Measurements from ENCODE around the gene NPC2.

Gene NPC2

DNA sequence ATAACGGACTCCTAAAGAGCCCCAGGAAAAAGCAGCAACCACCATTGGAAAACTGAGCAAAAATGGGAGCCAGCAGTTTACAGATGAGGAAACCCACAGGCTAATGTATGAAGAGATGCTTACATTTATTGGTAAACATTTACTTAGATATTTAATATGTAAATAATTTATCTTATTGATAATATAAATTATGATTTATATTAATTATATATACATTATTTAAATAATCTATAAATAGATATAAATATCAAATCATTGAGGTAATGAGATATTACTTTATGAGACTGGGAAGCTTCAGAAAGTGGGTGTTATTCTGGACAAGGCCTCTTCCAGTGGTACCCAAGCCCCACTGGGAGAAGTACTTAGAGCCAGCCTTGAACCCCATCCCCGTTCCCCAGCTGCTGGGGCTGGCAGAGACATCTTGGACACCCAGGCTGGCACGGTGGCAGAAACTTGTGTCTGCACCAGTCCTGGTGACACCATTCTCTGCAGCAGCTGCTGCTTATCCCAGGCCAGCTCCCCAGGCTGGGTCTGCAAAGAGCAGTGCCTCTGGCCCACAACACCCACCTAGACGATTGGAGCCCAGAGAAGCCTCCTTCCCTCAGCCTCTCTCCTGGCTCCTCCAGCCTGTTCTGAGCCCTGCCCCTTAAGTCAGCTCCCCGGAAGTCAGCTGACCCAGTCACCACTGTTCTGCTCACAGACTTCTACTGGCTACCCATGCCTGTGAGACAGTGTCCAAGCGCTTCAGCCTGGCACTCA lies 26.4 kb upstream of the NPC2 start:
- no peak for DNase-seq (ENCODE audit: low read depth)

DNA sequence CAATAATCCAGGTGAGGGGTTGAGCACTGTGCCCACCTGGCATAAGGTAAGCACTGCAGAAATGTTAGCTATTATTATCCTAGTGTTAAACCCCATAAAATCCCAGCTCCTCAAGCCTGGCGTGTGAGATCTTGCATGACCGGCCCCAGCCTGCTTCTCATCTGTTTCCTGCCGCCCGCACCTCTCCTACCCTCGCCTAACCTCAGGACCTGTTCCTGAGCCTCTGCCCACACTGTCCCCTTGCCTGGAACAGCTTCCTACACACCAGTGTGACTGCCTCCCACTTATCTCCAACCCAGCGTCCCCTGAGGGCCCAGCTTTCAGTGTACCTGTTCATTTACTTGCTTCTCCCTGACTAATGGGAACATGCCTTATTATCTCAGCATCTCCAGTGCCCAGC lies 25.1 kb upstream of the NPC2 start:
- DNase-seq (ENCODE audit: low read depth) = no peak

DNA sequence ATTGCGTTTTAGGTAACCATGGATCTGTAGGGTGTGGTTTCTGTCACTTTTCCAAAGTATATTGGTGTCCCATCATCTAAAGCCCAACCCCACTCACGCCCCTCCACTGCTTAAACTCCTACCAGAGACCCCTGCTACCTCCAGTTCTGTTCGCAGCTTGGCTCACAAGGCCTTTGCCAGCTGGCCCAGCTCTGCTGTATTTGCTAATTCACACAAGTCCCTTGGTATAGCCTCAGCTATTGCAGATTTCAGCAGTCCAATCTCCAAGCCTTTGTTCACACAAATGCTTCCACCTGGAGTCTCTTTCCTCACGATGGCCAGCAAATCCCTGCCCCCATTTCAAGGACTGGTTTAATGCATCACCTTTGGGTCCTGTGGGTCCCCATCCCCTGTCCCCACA lies 24.6 kb upstream of the NPC2 start:
- no peak for DNase-seq (ENCODE audit: low read depth)

DNA sequence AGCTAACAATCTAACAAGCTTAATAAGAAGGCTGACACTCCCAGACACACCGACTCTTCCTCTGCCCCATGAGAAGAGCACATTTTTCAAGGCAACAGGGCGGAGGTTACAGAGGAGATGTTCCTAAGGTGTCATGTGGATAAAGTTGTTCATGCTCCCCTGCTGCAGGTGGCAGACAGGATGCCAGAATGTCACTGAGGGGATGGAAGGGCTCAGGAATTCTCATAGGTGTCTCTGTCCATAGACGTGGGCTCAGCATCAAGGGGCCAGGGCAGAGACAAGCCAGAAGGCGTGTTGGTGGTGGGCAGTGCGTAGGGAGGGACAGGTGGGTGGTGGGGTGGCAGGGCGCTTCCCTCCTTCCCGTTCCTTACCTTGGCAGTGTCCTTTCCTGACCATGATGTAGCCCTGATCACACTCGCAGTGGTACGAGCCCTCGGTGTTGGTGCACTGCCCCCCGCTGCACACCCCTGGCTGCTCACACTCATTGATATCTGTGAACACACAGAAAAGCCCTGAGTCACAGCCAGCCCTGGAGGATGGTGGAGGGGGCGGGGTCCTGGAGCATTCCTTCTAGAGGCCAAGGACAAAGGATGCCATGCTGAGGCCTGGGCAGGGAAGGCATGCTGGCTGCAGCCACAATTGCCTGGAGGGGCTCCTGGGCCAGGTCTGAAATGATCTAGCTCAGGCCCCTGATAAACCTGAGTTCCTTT lies 23.5 kb upstream of the NPC2 start:
- no peak for DNase-seq (ENCODE audit: low read depth)

DNA sequence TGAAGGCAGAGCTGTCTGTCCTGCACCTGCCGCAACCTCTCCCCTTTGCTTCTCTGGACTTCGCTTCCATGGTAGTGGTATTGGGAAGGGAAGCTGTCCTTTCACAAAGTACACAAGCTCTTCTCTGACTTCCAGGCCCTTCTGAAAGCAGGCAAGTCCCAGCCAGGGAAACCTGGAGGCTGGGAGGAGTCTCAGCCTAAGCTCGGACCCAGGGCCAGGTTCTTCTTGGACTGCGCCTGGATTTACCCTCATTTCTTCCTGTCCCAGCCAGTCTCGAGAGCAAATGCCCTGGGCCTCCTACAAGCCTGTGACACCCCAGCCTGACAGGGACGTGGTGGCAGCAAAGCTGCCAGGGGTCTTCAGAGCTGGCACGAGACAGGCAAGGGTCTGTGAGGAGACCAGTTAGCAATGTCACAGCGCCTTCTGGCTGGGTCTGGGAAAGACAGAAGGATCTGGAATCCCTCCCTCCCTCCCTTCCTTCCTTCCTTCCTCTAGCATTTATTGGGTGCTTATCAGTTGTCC lies 22.8 kb upstream of the NPC2 start:
- no peak for DNase-seq (ENCODE audit: low read depth)

DNA sequence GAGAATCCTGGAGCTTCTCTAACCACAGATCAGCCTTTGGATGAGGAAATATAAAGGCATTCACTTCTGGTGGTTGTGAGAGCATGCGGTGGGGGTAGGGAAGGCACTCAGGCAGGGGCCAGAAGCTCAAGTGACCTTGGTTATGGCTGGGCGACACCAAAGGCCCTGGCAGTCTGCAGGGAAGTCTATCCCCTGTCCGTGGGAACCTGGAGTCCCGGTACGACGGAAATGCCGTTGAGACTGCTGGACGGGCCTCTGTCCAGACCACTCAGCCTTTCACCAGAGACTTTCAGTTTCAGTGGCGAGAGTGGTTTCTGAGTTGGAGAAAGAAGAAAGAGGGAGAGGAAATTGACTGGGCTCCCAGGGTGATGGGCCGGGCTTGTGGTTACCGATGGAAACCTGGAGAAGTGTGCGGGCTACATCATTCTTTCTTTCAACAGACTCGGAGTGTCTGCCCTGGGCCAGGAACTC lies 21.4 kb upstream of the NPC2 start:
- DNase-seq (ENCODE audit: low read depth) = no peak

DNA sequence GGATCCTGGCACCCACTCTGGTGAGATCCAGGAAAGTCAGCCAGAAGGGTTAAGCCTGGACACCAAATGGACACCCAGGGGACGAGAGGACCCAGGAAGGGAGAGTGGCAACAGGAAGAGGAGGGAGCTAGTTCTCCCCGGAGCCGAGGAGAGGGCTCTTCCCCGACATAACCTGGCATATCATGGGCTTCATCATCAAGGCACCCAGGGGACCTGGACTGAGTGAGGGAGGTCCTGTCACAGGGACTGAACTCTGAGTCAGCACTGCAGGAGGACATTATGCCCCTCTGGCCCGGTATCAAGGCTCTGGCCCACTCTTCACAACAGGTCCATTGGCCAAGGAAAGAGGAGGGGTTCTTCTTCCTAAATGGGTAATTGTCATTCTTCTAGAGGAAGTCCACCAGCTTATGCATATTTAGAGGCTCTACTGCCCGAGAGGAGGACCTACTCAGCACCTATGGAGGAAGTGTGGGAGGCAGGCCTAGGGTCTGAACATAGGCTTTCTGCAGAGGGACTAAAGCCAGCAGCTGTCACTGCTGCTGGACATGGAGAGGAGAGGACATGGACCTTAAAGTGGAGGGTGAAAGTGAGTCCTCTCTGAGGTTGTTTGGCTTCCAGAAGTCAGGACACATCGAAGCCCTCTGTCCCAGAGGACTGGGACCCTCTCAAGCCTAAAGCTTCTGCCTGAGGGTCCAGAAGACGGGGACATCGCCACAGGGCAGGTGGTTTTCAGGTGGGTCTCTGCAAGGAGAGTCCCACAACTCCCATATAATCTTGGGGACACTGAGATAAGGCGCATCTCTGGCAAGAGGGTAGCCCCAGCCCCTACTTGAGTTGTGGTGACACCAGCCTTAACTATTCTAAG lies 19.1 kb upstream of the NPC2 start:
- DNase-seq (ENCODE audit: low read depth) = no peak

DNA sequence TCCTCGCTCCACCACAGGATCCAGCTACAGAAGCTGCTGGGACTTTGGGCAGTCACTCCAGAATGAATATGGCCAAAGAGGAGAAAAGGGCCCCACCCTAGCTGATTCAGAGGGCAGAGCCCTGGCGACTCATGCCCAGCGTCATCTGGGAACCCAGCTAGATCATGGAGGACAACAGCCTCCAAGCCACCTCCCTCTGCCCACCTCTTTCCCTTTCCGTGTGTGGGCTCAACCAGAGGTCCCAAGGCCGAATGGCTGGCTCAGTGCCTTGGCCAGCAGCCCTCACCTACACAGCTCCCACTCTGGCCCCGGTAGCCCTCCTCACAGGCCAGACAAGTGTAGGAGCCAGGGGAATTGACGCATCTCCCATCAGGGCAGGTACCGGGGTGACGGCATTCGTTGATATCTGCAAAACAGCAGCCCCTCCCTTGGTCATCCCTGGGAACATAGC lies 17.9 kb upstream of the NPC2 start:
- no peak for DNase-seq (ENCODE audit: low read depth)

DNA sequence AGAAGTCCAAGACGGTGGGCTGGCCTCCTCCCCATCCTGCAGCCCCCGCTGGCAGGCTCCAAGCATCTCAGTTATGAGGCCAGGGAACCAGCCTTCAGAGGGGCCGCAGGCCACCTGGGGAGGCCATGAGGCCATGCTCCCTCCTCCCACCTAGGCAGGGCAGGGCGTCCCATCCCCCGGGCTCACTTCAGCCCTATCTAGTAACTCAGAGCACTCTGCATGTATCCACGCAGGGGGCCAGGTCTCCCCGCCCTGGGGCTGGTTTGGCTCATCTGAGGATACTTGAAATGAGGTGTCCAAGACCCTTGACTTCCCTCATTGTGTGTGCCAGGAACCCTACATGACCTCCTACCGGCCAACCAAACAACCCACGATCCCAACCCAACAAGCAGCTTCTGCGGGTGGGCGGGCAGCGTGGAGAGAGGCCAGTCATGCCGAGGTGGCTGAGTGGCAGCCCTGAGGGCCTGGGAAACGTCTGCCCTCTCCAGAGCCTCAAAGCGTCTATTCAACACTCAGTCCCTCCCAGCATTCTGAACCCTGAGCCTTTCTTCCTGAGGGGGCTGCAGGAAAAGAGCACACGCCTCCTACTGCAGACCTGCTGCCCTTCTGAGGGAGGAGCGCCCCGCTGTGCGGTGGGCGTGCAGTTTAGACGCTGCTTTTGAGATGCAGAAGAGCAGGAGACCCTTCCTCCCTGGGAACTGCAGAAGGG lies 17.3 kb upstream of the NPC2 start:
- DNase-seq (ENCODE audit: low read depth) = no peak

DNA sequence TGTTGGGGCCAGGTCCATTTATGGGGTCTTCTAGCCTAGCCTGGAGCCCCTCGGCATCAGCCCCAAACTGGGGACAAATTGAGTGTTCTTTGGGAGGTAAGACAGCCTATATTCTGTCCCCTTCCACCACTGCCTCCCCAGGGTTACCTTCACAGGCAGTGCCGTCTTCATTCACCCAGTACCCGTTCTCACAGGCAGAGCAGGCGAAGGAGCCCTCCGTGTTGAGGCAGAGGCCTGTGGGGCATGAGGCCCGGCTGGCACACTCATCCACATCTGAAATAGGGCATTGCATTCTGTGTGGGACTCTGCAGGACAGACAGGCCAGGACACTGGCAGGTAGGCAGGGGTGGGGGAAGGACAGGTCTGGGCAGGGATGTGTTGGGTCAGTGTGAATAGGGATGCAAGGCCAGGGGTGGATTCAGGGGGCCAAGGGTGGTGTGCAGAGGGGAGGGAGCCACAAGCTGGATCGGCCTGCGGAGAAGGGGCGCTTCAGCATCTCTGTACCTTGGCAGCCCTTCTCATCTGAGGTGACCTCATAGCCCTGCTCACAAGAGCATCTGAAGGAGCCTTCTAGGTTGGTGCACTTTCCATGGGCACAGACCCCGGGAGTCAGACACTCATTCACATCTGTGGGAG lies 16.6 kb upstream of the NPC2 start:
- no peak for DNase-seq (ENCODE audit: low read depth)

DNA sequence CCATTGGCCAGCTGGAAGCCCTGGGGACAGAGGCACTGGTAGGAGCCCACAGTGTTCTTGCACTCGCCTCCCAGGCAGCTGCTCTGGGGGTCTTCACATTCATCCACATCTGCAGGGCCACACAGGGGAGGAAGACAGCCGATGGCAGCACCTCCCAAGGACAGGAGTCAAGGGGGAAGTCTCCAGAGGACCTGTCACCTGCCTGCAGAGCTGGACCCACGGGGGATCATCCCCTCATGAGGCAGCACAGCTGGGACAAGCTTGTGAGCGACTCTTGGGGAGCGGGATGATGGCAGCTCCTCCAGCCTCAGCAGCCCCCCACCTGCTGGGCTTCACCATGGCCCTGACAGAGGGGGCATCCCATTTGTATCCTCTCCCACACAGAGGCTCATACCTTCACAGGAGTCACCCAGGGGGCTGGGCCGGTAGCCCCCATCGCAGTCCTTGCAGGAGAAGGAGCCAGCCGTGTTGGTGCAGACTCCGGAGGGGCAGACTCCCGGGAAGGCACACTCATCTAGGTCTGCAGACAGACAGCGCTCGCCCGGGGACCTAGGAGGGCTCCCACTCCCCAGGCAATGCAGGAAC lies 15.8 kb upstream of the NPC2 start:
- no peak for DNase-seq (ENCODE audit: low read depth)

DNA sequence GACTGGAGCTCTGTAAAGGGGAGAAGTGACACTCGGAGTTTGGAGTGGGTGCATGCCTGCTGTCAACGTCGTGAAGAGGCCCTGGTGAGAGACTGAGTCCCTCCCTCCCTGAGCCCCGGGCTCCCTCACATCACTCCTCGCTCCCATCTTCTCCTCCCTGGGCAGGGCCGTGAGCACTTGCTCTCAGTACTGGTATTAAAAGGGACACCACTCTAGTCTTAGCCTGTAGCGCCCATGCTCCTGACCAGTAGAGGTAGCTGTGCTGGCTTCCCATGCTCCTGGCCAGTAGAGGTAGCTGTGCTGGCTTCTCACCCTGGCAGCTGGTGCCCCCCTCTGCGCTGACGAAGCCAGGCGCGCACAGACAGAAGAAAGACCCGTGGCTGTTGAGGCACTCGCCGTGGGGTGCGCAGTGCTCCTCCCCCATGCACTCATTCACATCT lies 15.2 kb upstream of the NPC2 start:
- DNase-seq (ENCODE audit: low read depth) = no peak

DNA sequence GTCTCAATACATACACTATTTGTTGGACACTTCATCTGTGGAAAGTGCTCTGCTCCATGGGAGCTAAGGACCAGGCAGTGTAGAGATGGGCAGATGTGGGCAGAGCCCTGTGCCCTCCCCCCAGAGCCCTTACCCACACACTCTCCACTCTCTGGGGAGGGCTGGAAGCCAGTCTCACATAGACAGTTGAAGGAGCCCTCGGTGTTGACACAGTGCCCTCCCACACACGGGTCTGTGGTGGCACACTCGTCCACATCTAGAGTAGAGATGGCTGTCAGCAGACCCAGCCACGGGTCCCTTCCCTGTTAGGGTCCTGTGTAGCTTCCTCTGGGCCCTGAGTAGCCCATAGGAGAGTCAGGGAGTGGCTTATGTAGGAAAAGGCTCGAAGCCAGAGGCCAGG lies 14.7 kb upstream of the NPC2 start:
- DNase-seq (ENCODE audit: low read depth) = no peak

DNA sequence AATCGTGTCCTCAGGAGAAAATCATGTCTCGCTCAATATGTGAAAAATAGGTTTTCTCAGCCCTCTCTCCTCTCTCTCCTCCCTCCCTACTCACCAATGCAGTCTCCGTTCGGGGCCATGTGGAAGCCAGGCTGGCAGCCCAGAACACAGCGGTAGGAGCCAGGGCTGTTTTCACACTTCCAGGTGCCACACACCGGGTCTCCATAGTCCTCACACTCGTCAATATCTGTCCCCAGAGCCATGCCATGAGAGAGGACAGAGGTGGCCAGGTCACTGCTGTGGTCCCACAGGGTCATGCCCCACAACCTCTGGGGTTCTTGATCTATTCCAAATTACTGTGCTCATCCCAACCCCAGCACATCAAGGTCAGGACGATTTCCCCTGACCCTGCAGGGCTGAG lies 14.0 kb upstream of the NPC2 start:
- no peak for DNase-seq (ENCODE audit: low read depth)

DNA sequence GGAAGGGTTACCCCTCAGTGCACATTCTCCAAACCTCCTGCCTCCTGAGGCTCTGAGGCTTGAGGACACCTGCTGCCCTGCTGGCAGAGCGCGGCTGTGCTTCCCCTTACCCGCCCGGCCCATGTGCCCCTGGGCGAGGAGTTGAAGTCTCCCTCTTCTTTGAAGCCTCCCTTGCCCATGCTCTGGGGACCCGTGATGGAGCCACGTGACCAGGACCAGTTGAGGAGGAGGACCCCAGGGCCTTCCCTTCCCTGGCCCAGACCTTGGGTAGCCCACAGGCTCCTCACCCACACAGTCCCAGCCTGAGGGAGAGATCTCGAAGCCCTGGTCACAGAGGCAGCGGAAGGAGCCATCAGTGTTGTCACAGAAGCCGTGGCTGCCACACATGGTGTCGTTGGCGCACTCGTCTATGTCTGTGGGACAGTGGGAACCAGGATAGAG lies 13.3 kb upstream of the NPC2 start:
- no peak for DNase-seq (ENCODE audit: low read depth)

DNA sequence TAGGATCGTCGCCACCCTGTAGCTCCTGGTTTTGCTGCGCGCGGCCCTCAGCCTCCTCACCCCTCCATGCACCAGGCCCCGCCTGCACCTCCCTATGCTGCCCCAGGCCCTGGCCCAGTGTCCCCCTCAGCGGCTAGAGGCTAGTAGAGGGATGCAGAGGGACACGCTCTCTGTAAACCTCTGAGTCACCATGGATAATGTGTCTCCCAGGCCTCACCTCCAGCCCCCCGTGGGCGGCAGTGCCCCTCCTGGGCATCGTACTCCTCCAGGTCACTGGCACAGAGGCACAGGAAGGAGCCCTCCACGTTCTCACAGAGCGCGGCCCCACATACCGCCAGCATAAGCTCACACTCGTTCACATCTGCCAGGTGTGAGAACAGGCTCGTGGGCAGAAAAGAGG lies 12.7 kb upstream of the NPC2 start:
- DNase-seq (ENCODE audit: low read depth) = no peak

DNA sequence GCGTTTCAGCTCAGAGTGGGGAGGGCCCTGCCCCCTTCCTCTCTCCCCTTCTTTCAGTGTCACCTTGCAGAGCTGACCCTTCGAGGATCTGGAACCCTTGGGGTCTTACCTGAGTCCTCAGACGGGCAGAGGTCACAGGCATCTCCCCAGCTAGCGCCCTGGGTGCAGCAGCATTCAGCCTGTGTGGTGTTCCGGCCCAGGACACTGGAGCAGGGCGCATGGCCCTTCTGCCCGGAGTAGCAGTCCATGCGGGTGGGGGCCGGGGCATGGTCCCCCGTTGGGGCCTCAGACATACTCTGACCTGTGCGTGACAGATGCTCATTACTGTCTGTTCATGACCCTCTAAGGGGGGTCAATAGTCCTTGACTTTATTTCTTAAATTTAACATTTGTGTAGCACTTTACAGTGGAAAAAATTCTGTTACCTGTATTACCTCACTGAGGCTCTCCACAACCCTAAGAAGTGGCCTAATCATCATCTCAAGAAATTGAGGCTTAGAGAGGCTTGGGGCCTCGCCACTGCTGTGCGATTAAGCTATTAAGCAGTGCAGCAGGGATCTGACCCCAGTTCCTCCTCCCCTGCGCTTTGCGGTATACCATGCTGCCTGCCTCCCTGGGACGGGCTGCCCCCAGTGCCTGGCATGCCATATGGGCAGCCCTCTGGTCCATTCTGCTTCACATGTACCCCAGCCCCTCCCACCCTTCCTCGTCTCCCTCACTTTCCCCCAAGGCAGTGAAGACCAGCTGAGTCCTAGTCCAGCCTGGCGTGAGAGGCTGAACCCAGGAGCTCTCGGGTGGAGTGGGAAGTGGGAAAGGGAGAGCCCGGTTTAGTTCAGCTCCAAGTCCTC lies 12.0 kb upstream of the NPC2 start:
- DNase-seq (ENCODE audit: low read depth) = no peak

DNA sequence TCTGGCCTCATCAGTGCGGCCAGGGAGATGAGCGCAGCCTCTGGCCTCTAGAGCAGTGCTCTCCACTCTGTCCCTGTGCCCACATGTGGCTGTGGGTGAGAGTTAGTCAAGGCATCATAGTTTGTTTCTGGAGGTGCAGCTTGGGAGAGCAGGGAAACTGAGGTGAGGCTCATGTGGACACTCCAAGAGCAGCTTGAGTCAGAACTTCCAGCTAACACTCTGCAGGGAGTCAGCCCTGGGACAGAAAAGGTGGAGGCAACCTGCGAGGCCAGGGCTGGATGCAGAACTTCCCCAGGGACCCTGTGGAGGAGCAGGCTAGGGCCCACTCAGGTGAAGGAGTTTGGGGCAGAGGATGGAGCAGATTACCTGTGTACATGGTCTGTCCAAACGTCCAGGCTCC lies 11.3 kb upstream of the NPC2 start:
- DNase-seq (ENCODE audit: low read depth) = no peak

DNA sequence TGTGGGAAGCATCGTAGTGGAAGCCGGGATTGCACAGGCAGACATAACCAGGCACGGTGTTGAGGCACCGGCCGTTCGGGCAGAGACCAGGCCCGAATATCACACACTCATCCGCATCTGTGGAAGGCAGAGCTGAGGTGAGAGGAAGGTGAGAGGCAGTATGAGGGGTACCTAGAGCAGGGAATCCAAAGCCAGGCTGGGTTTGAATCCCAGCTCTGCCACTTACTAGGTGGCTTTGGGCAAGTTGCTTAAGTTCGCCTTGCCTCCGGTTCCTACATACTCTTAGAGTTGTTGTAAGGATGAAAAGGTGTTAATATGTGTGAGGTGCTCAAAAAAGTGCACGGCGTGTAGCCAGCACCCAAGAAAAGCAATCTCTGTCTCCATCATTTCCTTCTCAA lies 10.8 kb upstream of the NPC2 start:
- DNase-seq (ENCODE audit: low read depth) = no peak

Data from GM04503 (cell line).